Frontal cortex (tissue), 4 donors: Measurements from ENCODE around the gene FBXW11. TPM values are rescaled to one million over a fixed set of nuclear protein-coding genes. Genes with fewer than 3 reads are reported as not detected.
"Not testable (repeated sequence)": the region's sequence is repeated elsewhere in the genome, so short reads cannot be mapped to it uniquely, and the experiment has no call there.

Source experiments
- DNase-seq, 2 donors: peaks; one replicate each; pipeline ENCODE4 v3.0.0; 2012; ENCODE audit warnings: low spot score in 2 of 2
- FAIRE-seq: peaks from 2 replicates; lab custom pipeline; 2012; peaks lifted over from hg19 to GRCh38; lab: Jason Lieb, UNC
- total RNA-seq: library from RNA; depleted of rRNA; stranded (reverse); fragments of >200 nt; gene quantifications from one replicate; pipeline ENCODE4 v1.2.3, GENCODE V29; 2014
- donor health status: control.
- donor health status: control.
- donor health status: control.

The FBXW11 gene
- total RNA-seq, 1 donor from 2014 or later = 159 TPM

- FAIRE-seq = no peak
- DNase-seq = no peak
These were observed 16.3 kb downstream of the FBXW11 start for GRCh38 chr5:171989946-171990712.

DNA sequence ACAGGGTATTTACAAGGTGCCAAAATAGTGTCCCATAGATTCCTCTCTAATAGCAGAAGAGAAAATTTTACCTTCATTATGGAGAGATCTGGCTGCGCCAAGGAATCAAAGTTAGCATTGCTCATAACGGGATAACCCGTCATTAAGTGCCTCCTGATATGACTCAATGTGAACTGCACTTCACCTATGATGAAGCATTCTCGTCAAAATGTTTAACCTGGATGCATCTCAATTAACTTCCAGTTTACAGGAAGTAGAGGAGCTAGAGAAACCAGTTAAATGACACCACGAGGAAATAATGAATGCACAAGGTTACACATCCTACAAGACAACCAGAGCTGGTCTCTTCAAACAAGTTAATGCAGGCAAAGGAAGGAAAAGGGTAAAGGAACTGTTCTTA lies 17.2 kb downstream of the FBXW11 start:
- DNase-seq (no peak), FAIRE-seq (no peak)

DNA sequence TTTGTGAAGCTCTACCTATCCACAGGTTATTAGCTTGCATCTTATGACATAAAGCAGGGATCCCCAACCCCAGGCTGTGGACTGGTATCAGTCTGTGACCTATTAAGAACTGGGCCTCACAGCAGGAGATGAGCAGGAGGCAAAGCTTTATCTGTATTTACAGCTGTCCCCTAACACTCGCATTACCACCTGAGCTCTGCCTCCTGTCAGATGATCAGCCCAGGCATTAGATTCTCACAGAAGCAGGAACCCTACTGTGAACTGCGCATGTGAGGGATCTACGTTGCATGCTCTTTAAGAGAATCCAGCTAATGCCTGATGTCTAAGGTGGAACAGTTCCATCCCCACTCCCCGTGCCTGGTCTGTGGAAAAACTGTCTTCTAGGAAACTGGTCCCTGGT lies 19.7 kb downstream of the FBXW11 start:
- no peak for FAIRE-seq

DNA sequence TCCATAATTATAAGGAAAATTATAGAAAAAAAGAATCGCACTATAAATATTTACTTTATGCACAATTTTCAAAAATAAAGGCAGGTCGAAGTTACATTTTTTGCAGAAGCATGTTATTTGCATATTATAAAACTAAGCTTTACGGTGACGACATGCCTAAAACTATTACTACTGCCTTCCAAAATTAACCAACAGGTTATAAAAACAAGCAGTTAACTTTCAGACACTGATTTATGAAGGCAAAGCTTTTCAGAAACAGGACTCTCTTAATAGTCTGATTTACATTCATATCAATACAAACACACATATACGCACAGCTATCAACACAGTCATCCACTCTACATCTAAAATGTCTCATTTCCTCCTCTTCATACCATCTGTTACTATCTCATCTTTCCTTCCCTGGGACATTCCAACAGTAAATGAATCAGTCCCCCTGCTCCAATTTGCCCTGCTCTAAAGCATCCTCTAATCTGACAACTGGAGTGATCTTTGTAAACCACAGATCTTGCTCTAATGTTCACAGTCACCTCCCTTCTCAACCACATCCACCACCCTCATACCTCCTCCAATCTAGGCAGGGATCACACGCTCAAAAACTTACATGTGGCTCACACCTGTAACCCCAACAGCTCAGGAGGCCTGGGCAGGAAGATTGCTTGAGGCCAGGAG lies 21.6 kb downstream of the FBXW11 start:
- DNase-seq = no peak
- no peak for FAIRE-seq

More for the DNA sequence above, 19.7 kb downstream of the FBXW11 start:
- no peak for DNase-seq

DNA sequence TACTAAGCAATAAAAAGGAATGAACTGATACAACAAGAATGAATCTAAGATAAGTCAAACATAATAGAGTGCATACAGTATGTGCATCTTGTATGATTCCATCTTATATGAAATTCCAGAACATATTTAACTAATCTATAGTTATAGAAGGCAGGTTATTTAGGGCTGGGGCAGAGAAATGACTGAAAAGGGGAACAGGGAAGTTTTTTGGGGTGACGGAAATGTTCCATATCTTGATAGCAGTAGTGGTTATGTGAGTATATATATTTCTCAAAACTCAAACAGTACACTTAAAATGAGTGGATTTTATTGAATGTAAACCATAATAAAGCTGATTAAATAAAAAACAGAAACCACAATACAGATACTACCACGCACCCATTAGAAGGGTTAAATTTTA lies 24.6 kb downstream of the FBXW11 start:
- DNase-seq (no peak), FAIRE-seq (no peak)

- no peak for DNase-seq
- no peak for FAIRE-seq
These were observed 25.6 kb downstream of the FBXW11 start for GRCh38 chr5:171980792-171981191.

GRCh38 chr5:171979606-171980005 lies 26.8 kb downstream of the FBXW11 start:
- FAIRE-seq (no peak), DNase-seq (no peak)

DNA sequence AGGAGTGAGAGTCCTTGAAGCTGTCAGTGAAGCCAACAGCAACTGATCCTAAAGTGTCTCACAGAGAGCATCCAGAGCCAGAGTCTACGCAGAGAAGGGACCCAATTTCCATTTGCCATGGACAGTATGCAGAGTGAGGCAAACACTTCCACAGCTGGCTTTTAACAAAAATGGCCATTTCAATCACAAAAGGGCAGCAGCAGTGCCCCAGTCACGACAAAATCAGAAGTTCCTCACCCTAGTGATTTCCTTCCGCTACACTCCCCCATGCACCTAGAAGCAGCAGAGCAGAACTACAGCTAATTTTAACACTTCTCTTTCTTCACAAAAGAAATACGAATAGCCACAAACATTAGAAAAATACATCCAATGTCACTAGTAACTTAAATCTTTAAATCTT lies 27.9 kb downstream of the FBXW11 start:
- DNase-seq (no peak), FAIRE-seq (no peak)

- no peak for DNase-seq
- no peak for FAIRE-seq
These were observed 28.4 kb downstream of the FBXW11 start for GRCh38 chr5:171978016-171978415.

DNA sequence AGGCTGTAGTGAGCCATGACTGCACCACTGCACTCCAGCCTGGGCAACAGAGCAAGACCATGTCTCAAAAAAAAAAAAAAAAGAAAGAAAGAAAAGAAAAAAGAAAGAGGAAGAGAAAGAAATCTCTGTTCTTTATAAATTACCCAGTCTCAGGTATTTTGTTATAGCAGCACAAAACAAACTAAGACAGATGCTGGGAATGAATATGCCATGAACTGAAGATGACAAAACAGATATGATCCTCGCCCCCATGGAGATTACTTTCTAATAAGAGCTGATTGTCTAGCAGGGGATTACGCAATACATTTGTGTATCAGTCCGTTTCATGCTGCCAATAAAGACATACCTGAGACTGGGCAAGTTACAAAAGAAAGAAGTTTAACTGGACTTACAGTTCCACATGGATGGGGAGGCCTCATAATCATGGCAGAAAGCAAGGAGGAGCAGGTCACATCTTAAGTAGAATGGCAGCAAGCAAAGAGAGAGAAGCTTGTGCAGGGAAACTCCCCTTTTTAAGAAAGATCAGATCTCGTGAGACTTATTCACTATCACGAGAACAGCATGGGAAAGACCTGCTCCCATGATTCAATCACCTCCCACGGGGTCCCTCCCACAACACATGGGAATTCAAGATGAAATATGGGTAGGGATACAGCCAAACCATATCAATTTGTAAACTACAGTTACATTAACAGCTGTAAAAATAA lies 29.0 kb downstream of the FBXW11 start:
- not testable (repeated sequence) for FAIRE-seq, DNase-seq

DNA sequence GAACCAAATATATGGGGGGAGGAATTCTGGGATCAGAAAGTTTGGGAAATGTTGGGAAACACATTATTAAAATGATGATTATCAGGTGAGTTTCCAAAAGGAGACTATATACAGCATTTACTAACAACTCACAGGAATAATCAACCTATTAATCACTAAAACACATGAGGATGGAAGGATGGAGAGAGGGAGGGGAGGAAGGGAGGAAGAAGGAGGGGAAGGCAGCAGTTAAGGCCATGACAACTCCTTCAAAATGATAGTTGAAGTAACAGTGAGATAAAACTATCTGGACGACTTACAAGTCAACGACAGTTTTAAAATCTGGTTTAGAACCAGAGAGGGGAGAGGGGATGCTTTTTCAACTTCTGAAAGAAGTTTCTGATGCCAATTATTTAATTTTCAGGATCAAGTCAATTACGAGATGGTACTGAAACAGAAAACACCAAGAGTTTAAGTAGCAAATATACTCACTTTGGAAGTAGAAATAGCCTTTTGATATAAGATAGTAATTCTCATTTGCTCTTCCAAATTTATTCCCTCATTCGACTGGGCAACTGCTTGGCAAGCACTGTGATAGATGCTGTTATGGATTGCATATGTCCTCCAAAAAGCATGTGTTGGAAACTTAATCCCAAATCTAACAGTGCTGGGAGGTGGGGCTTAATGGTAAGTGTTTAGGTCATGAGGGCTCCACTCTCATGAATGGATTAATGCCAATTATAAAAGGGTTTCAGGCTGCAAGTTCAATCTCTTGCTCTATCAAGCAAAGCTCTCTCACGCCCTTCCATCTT lies 30.4 kb downstream of the FBXW11 start:
- no peak for FAIRE-seq
- DNase-seq = no peak

DNA sequence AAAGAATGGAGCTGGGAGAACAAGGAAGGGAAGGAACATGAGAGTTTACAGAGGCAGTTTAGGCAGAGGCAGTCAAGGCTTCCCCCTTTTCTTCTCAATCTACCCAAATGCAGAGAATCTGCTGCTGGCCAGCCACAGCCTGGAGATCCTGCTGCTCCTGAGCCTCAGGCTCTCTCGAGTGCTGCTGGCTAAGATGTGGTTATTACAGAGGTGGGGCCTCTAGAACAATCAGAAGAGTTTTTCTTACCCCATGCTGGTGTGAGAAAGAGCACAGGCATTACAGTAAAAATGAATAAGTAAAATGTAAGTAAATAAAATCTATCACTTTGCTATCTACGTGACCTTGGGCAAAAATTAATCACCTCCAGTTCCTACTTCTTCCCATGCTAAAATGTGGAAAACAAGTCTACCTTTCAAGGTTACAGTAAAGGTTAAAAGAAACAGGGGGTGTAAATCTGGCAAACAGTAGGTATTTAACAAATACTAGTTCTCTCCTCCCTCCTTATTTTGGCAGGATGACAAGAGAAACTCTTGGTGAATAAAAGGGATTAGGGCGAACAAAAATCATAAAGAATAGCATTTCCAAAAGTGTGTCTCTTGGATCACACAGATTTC lies 31.1 kb downstream of the FBXW11 start:
- no peak for FAIRE-seq
- DNase-seq = no peak

DNA sequence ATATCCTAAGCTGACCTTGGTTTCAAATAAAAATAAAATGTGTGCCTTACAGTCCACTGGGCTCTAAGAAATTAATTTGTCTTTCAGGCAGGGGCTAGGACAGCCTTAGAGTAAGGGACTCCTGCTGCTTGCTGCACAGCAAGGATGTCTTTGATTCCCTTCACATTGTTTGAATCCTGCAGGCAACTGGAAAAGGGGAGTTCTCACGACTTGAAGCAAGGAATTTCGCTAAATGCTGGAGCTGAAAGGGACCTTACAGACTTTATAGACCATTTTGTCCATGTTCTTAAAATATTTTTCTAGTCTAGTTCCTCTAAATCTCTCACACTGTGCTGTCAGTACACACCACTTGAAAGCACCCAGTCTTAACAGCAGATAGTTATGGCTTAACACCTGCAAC lies 35.6 kb downstream of the FBXW11 start:
- DNase-seq (no peak), FAIRE-seq (no peak)

GRCh38 chr5:171969288-171969880 lies 37.1 kb downstream of the FBXW11 start:
- no peak for DNase-seq
- no peak for FAIRE-seq

DNA sequence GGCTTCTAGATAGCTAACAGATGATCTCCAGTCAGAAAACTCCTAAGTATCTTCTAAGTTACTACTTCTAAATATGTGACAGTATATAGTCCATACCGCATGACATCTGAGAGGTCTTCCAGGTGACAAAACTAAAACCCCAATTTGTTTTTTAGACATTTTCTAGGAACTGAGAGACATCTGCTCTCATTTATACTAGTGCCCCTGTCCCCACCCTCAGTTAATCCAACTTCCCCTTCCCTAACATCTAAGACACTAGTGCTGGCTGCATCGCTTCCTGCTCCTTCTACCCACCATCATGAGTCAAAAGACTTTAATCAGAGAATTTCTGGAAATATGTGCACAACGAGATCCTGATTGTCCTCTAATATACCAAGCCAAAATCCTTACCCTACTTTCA lies 37.9 kb downstream of the FBXW11 start:
- DNase-seq (no peak), FAIRE-seq (no peak)

DNA sequence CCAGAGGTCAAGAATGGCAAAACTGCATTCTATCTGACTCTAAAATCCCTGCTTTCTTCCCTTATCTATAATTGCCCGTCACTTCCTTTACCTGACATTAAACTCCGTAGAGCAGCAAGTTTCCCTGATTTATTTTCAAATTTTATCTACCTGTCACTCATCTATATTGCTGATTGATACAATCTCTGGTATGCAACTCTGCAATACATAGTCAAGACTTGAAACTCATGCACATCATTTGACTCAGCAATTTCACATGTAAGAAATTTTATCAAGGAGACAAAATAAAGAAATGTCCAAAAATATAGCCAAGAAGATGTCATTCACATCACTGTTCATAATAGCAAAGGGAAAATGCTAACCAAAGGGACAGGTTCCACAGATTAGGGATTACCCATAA lies 39.5 kb downstream of the FBXW11 start:
- no peak for DNase-seq
- FAIRE-seq = no peak

GRCh38 chr5:171966270-171966669 lies 40.2 kb downstream of the FBXW11 start:
- DNase-seq (no peak), FAIRE-seq (no peak)

DNA sequence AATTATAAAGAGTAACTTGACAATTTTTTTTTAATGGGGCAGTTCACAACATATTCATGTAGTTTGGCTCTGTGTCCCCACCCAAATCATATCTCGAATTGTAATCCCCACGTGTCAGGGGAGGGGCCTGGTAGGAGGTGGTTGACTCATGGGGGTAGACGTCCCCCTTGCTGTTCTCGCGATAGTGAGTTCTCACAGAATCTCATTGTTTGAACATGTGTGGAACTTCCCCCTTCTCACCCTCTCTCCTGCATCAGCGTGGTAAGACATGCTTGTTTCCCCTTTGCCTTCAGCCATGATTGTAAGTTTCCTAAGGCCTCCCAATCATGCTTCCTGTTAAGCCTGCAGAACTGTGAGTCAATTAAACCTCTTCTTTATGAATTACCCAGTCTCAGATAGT lies 40.7 kb downstream of the FBXW11 start:
- no peak for FAIRE-seq
- DNase-seq = no peak

DNA sequence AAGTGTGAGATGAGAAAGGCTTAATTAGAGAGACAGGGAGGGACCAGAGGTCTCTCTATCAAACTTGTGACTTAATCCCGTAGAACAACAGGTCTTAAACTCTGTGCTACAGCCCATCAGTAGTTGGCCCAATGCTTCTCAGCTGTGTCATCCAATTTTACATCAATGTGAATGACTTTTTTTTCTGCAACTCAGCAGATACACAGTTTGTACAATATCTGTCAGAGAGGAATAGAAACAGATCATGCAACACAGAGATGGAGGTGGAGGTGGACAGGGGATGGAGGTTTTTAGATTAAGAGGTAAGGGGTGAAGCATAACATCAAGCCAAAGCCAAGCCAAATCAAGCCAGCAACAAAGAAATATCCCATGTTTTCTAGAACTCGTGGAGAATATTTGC lies 43.0 kb downstream of the FBXW11 start:
- DNase-seq (no peak), FAIRE-seq (no peak)
